ENCODE measurements around the gene GALNT11. TPM values are rescaled to one million over a fixed set of nuclear protein-coding genes. Genes with fewer than 3 reads are reported as not detected.

GALNT11 gene
- 54.8 and 69.0 TPM in 2 replicates for total RNA-seq

DNA sequence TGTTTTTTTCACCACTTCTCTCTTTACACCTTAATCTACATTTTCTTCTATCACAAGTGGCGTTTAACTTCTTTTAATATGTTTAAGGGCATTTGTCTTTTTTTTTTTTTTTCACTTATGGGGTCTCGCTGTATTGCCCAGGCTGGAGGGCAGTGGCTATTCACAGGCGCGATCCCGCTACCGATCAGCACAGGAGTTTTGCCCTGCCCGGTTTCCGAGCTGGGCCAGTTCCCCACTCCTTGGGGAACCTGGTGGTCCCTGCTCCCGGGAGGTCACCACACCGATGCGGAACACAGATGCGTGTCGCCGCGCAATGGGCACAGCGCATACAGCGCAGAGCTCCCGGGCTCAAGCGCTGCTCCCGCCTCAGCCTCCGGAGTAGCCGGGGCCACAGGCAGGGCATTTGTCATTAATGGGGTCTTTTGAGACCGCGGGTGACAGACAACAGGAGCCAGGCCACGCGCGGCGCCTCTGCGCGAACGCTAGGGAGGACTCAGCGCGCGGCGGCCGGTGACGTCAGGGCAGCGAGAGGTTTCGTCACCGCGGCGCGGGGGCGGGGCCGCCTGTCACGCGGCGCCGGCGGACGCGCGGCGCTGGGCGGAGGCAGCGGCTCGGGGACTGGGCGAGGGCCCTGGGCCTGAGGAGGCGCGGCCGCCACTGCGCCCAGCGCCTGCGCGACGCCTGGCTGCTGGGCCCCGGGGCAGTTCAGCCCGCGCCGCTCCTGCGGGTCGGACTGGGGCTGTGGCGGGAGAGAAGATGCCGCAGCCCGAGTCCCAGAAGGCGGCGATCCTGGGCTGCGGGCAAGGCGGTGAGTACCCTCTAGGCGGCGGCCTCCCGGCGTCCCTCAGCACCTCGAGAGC lies at the start of gene GALNT11:
GALNT11 (plus strand) TSS at position 598 of the 860 bp plus-strand sequence. CDS start 68,554 bp downstream, outside the sequence.

Other genes starting within 250 kb of the GALNT11 start
- 10.5 and 13.9 TPM in 2 replicates for gene PRKAG2, start 148.6 kb upstream of the GALNT11 start, total RNA-seq
- gene GALNTL5, start 69.2 kb upstream of the GALNT11 start, total RNA-seq = not detected in 2 replicates

Measured in smooth muscle cell of trachea (primary cell).